A673 (cell line): ENCODE results near the gene RMND1. TPM values are rescaled to one million over a fixed set of nuclear protein-coding genes. Genes with fewer than 3 reads are reported as not detected.

Experiments
- BruUV-seq: library from RNA; stranded (reverse); fragments of 400-500 nt; replicated peaks from 2 replicates; lab custom pipeline; 2021; lab: Mats Ljungman, UMichigan
- CTCF ChIA-PET: fragments of 300-600 bp; sonication (Branson Sonifier 250); formaldehyde crosslinking; loops from one replicate; lab custom pipeline; 2022; ENCODE audit warnings: antibody characterized with exemption; lab: Charles Lee
- POLR2A ChIA-PET: fragments of 300-600 bp; sonication (Branson Sonifier 250); formaldehyde crosslinking; loops from one replicate; lab custom pipeline; 2022; ENCODE audit warnings: antibody characterized with exemption; ENCODE audit not compliant: low non-redundant PET; lab: Charles Lee
- DNase-seq: peaks from one replicate; pipeline ENCODE4 v3.0.0-alpha.2; 2015; ENCODE audit warnings: low spot score
- H3K27ac ChIP-seq: fragments of 200-600 bp; sonication (generic); 2 replicates; pipeline ENCODE4 v1.5.1; 2016; ENCODE audit warnings: mixed run types, low read depth, mild to moderate bottlenecking, mixed read lengths, antibody characterized with exemption, low read length; ENCODE audit not compliant: poor library complexity, severe bottlenecking
- H3K27me3 ChIP-seq: fragments of 200-600 bp; sonication (generic); replicated peaks from 2 replicates; pipeline ENCODE4 v1.6.1; 2017; ENCODE audit warnings: mixed run types, low read depth, mild to moderate bottlenecking, mixed read lengths, antibody characterized with exemption, low read length; ENCODE audit not compliant: insufficient read depth, poor library complexity
- H3K36me3 ChIP-seq: fragments of 200-600 bp; sonication (generic); 2 replicates; pipeline ENCODE4 v1.6.1; 2016; ENCODE audit warnings: mixed run types, mild to moderate bottlenecking, mixed read lengths, antibody characterized with exemption, low read length; ENCODE audit not compliant: insufficient read depth, poor library complexity, severe bottlenecking
- H3K4me1 ChIP-seq: fragments of 200-600 bp; sonication (generic); 2 replicates; pipeline ENCODE4 v1.6.1; 2017; ENCODE audit warnings: mixed run types, mild to moderate bottlenecking, mixed read lengths, antibody characterized with exemption, low read length; ENCODE audit not compliant: insufficient read depth, poor library complexity, severe bottlenecking
- H3K4me3 ChIP-seq: fragments of 200-600 bp; sonication (generic); 2 replicates; pipeline ENCODE4 v1.5.1; 2016; ENCODE audit warnings: low read depth, mixed run types, mild to moderate bottlenecking, mixed read lengths, low read length; ENCODE audit not compliant: poor library complexity, severe bottlenecking
- H3K9me3 ChIP-seq: fragments of 200-600 bp; sonication (generic); 2 replicates; pipeline ENCODE4 v1.6.1; 2016; ENCODE audit warnings: mixed run types, low read depth, mild to moderate bottlenecking, mixed read lengths, antibody characterized with exemption, low read length; ENCODE audit not compliant: poor library complexity, severe bottlenecking
- CTCF ChIP-seq: fragments of 300-800, 200-600 bp; sonication (generic); conservative IDR thresholded peaks from 2 replicates; pipeline ENCODE4 v1.5.1; 2017; ENCODE audit warnings: low read depth, mild to moderate bottlenecking, antibody characterized with exemption, low read length, moderate library complexity, mixed read lengths
- EZH2 ChIP-seq: fragments of 200-600 bp; sonication (generic); IDR thresholded peaks from 2 replicates; pipeline ENCODE4 v1.6.1; 2017; ENCODE audit warnings: borderline replicate concordance, low read depth, mild to moderate bottlenecking, mixed read lengths, antibody characterized with exemption, low read length; ENCODE audit not compliant: poor library complexity, severe bottlenecking
- intact Hi-C: fragments of 100-400 bp; cut with micrococcal nuclease; formaldehyde crosslinking; loops from one replicate; pipeline ENCODE4 v1.10.0; 2022; ENCODE audit not compliant: unreplicated experiment
- total RNA-seq: library from RNA; stranded (reverse); gene quantifications from 2 replicates; pipeline ENCODE4 v1.2.3, GENCODE V29; 2021

The RMND1 gene
- total RNA-seq, 1 experiment from 2014 or later, result 25.6 TPM

- H3K4me3 ChIP-seq, result no peak overlapping the region
- no peak for DNase-seq
- POLR2A ChIA-PET, result no interaction called here
- peaks cover 7% of the 10 kb centered on the region for H3K36me3 ChIP-seq
- intact Hi-C loops, result no loop called here
- H3K4me1 ChIP-seq, result peaks cover 12% of the 10 kb centered on the region
- no peaks in the 10 kb centered on the region for H3K27me3 ChIP-seq
- no peak for TF ChIP-seq EZH2
- H3K9me3 ChIP-seq, result no peaks in the 10 kb centered on the region
- H3K27ac ChIP-seq, result no peak overlapping the region
- CTCF ChIA-PET, result no interaction called here
- BruUV-seq, result no TSS peak
These were observed 77.8 kb downstream of the RMND1 start for GRCh38 chr6:151374036-151374683.

- TF ChIP-seq EZH2, result no peak
- no peak for TF ChIP-seq CTCF
- no peaks in the 10 kb centered on the region for H3K27me3 ChIP-seq
- H3K4me1 ChIP-seq, result peaks cover 12% of the 10 kb centered on the region
- no peak for DNase-seq
- CTCF ChIA-PET, result no interaction called here
- intact Hi-C loops, result no loop called here
- no peaks in the 10 kb centered on the region for H3K9me3 ChIP-seq
- H3K27ac ChIP-seq, result no peak overlapping the region
- H3K4me3 ChIP-seq, result no peak overlapping the region
- H3K36me3 ChIP-seq, result peaks cover 7% of the 10 kb centered on the region
- BruUV-seq, result no TSS peak
- POLR2A ChIA-PET, result no interaction called here
These were observed 79.8 kb downstream of the RMND1 start for GRCh38 chr6:151372164-151372563.

GRCh38 chr6:151370509-151371078 is 81.3 kb downstream of the RMND1 start:
- H3K36me3 ChIP-seq, result peaks cover 18% of the 10 kb centered on the region
- BruUV-seq, result no TSS peak
- ChIA-PET POLR2A (no interaction called here), CTCF (interaction anchor here (1.5 kb wide), 1 partner anchor 479 kb away, joined by 7 read pairs; no protein-coding TSS in a partner anchor)
- H3K4me1 ChIP-seq, result peaks cover 12% of the 10 kb centered on the region
- peak; percentile 45 for TF ChIP-seq CTCF
- TF ChIP-seq EZH2, result no peak
- H3K4me3 ChIP-seq, result no peak overlapping the region
- H3K27ac ChIP-seq, result no peak overlapping the region
- no peaks in the 10 kb centered on the region for H3K27me3 ChIP-seq
- no peak for DNase-seq
- intact Hi-C loops, result no loop called here
- no peaks in the 10 kb centered on the region for H3K9me3 ChIP-seq

GRCh38 chr6:151365233-151365632 is 86.7 kb downstream of the RMND1 start:
- no peak for DNase-seq
- Histone ChIP-seq H3K27ac (no peak overlapping the region), H3K9me3 (no peaks in the 10 kb centered on the region), H3K4me1 (no peaks in the 10 kb centered on the region), H3K36me3 (peaks cover 22% of the 10 kb centered on the region), H3K27me3 (no peaks in the 10 kb centered on the region), H3K4me3 (no peak overlapping the region)
- no peak for TF ChIP-seq CTCF
- TF ChIP-seq EZH2, result no peak
- intact Hi-C loops, result no loop called here
- ChIA-PET CTCF (no interaction called here), POLR2A (no interaction called here)
- BruUV-seq, result no TSS peak
